Non-pigmented ciliary epithelial cell (primary cell): ENCODE measurements around the gene TMEM266.

Experiments used
- DNase-seq: peaks from one replicate; pipeline ENCODE4 v3.0.0-alpha.2; 2010; ENCODE audit warnings: low read depth

The TMEM266 gene

GRCh38 chr15:76162036-76162398 lies 102.2 kb downstream of the TMEM266 start:
- DNase-seq: no peak

GRCh38 chr15:76162784-76163456 lies 103.1 kb downstream of the TMEM266 start:
- DNase-seq: no peak

GRCh38 chr15:76163457-76164295 lies 103.9 kb downstream of the TMEM266 start:
- no peak for DNase-seq

GRCh38 chr15:76164602-76165001 lies 104.8 kb downstream of the TMEM266 start:
- DNase-seq: no peak

DNA sequence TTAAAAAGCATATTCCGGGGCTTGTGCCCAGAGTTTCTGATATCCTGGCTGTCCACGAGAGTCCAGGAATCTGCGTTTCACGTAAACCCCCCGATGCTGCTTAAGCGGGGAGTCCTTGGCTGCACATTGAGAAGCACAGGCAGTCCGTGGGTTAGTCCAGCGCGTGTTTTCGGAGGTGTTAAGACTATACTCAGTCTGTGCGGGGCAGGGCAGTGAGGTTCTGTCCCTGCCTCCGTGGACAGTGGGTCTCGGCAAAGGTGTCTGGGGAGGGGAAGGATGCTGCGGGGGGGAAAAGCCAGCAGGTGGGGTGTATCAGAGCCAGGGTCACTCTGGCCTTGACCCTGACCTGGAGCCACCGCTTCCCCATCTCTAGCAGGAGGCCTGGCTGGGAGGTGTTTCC lies 106.2 kb downstream of the TMEM266 start:
- DNase-seq: no peak

DNA sequence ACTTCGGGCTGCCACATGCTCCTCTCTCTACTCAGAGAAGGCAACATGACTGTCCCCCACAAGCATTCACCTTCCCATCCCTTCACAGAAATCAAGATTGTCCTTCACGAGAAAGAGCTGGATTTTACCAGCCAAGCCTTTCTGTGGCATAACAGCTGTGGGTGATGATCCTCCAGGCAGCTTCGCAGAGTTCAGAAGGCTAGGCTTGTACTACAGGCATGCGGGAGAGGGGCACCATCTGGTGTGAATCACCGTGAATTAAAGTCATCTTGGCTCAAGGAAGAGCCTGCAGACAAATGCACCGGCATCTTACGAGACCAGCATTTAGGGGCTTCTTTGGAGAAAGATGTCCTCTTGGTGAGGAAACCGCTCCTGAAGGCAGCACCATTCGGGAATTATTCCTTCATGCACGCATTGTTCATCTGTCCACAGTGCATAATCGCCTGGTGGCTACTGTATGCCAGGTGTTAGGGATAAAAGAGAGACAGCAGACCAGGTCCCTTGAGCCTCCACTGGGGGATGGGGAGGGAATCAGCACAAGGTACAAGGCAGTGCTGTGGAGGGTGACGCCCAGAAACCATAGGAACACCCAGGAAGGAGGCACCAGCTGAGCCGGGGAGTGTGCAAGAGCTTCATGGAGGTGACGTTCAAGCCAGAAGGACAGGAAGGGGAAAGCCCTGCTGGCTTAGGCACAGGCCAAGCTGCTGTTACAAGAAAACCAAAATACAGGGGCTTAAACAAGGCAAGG lies 108.6 kb downstream of the TMEM266 start:
- no peak for DNase-seq

GRCh38 chr15:76169018-76169417 lies 109.2 kb downstream of the TMEM266 start:
- no peak for DNase-seq

DNA sequence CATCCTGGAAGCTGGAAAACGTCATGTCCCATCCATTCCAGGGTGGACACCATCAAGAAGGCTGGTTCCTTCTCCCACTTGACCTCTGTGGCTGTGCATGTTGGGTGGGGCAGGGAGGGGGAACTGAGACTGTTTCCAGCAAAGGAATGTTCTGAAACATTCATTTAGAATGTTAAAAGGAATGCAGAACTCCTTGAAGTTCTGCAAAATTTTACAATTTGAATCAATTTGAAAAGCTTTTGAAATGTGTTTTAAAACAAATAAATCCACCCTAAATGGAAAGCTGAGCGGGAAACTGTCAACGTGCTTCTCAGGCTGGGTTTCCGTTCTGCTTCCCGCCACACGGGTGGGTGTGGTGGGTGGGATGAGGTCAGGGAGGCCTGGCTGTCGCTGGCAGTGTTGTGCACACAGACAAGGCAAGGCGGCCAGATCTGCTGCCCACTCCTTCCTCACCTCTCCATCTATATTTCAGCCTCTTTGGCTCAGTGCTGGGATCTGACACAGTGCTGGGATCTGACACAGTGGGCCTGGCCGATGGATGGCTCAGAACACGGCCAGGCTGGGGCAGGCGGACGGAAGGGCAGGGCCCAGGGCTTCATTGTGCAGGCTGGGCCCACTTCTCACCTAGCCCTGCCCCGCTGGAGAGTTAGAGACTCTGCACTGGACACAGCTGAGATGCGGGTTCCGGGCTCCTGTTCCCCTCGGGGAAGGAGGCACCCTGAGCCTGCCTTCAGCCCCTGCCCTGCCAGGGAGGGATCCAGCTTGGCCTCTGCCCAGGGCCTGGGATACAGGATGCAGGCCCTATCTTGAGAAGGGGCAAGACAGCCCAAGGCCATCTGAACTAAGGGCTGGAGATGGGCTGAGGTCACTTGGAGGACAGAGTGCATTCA lies 110.4 kb downstream of the TMEM266 start:
- DNase-seq: no peak

DNA sequence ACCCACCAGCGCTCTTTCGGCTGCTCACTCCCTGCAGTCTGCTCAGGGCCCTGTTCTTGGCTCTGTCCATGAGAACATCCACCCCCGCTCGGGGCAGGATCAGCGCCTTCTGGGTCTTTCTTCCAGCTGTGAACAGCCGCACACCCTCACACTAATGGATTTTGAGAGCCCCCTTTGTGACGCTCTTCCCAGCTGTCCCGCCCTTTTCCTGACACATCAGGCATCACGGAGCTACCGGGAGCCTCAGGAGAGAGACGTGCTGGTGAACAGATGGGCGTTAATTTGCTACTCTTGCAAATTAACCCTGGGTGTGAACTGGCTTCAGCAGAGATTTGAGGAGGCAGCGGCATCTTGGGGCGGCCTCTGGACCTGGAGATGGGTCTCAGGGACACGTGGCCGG lies 113.0 kb downstream of the TMEM266 start:
- DNase-seq: no peak

GRCh38 chr15:76173317-76173834 lies 113.6 kb downstream of the TMEM266 start:
- DNase-seq: no peak

GRCh38 chr15:76174654-76175053 lies 114.9 kb downstream of the TMEM266 start:
- DNase-seq: no peak

DNA sequence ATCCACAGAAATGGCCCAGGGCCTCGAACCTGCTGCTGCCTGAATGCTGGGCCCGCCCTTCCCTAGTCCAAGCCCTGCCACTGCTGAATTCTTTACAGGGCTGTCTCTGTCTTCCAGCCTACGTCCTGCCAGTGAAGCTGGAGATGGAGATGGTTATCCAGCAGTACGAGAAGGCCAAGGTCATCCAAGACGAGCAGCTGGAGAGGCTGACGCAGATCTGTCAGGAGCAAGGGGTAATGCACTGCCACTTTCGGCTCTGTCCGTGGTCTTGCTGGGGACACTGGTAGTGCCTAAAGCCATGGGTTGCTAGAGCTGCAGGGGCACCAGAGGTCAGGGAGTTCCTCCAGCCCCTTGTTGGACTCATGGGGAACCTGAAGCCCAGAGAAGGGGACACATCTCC lies 115.7 kb downstream of the TMEM266 start:
- no peak for DNase-seq

GRCh38 chr15:76176059-76176458 lies 116.3 kb downstream of the TMEM266 start:
- DNase-seq: no peak

- no peak for DNase-seq
Observed at GRCh38 chr15:76176487-76177085, 116.8 kb downstream of the TMEM266 start.

- no peak for DNase-seq
Observed at GRCh38 chr15:76177491-76178040, 117.8 kb downstream of the TMEM266 start.

GRCh38 chr15:76178296-76179000 lies 118.7 kb downstream of the TMEM266 start:
- no peak for DNase-seq

DNA sequence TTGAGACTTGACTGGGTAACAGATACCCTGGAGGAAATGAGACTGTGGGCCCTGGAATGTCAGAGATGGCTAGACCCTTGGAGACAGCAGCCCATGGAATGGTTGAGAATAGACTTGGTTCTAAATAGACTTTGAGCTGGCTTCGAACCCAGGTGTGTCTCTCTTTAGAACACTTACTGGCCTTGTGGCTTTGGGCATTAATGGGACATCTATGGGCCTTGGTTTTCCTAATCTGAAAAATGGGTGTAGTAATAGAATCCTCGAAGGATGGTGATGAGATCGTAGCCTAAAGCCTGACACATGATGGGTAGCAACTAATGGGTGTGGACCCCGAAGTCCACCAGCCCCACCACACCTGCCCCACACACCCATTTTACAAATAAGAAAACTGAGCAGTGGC lies 119.2 kb downstream of the TMEM266 start:
- no peak for DNase-seq

DNA sequence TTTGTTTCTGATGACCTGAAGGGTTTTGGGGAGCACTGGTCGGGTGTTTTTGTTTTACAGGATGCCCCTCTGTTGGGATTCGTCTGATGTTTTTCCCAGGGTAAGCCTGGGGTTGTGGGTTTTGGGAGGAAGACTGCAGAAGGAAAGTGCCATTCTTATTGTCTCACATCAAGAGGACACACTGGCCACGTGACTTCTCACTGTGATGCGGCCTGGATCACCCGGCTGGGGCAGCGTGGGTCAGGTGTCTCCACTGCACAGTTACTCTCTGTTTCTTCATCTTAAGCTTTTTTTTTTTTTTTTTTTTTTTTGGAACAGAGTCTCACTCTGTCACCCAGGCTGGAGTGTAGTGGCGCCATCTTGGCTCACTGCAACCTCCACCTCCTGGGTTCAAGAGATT lies 120.5 kb downstream of the TMEM266 start:
- DNase-seq: no peak

DNA sequence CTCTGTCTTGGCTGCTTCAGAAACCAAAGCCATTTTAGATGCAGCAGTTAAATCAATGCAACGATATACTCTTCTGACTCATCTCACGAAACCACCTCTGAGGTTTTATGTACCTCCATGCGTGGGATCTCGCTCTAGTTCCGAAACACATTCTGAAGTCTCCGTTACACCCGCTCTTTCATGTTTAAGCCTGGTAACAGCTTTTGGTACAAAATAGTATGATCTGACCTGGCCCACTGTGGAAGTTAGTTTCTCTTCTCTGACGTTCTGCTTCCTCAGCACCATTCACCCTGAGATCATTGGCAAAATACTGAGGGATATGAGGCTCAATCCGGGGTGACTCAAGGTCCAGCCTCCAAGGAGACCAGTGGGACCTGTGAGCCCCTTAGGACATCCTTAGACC lies 121.9 kb downstream of the TMEM266 start:
- no peak for DNase-seq

- no peak for DNase-seq
Observed at GRCh38 chr15:76183930-76184649, 124.3 kb downstream of the TMEM266 start.
